NCI-H1436 treated with DMSO at 0.1 percent for 48 hours (cell line): Measurements from ENCODE around the gene AIF1L.

Experiments
- DNase-seq: peaks from one replicate; lab custom pipeline; 2025; lab: John Stamatoyannopoulos, UW

The AIF1L gene

DNA sequence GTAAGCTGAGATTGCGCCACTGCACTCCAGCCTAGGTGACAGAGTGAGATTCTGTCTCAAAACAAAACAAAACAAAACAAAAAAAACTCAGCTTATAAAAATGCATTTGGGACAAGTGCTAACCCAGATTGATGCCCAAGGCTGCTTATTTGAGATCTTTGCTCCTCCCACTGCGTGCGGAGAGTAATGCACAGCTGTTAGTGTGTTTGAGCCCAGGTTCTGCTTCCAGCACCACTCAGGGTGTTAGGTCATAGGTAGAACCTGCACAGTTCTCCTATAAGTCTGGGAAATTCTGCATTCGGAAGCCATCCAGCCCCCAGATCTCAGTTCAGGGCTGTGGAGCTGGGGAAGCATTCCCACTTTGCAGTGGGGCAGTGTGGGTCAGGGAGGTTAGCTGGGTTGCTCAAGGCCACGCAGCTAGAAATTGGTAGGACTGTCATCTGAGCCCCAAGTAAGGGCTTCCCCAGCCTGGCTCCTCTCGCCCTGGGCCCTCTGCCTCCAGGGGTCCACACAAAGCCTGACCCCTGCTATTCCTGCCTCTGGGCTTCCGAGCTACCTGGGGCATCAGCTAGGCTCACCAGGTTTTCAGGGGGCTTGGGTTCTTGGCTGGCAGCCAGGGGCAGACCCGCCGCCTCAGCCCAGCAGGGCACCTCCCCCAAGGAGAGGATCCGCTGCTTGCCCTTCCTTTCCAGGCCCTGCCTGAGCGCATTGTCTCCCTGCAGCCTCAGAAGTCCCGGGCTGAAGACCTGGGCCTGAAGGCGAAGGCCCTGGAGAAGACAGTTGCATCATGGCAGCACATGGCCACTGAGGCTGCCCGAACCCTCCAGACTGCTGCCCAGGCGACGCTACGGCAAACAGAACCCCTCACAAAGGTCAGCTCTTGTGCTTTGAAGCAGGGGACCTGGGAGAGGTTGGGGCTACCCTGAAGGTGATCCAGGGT is 17.6 kb upstream of the AIF1L start:
- no peak for DNase-seq

DNA sequence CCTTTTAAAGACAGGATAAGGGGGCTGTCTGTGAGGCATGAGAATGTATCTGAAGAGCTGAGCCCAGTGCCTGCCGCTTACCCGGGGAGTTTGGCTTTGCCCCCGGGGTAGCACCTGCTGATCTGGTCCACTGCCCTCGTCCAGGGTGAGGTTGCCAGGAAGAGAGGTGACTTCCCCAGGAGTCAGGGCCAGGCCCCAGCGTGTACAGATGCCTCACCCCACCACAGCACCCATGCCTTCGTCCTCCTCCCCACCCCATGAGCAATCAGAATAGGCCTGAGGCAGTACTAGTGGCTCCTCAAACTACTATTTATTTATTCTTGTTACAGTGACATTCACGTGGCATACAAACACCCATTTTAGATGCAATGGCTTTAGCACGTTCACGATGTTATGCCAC is 15.7 kb upstream of the AIF1L start:
- no peak for DNase-seq

- DNase-seq: no peak
These were observed 14.5 kb upstream of the AIF1L start for GRCh38 chr9:131081868-131082267.

GRCh38 chr9:131082774-131083512 is 13.4 kb upstream of the AIF1L start:
- no peak for DNase-seq

DNA sequence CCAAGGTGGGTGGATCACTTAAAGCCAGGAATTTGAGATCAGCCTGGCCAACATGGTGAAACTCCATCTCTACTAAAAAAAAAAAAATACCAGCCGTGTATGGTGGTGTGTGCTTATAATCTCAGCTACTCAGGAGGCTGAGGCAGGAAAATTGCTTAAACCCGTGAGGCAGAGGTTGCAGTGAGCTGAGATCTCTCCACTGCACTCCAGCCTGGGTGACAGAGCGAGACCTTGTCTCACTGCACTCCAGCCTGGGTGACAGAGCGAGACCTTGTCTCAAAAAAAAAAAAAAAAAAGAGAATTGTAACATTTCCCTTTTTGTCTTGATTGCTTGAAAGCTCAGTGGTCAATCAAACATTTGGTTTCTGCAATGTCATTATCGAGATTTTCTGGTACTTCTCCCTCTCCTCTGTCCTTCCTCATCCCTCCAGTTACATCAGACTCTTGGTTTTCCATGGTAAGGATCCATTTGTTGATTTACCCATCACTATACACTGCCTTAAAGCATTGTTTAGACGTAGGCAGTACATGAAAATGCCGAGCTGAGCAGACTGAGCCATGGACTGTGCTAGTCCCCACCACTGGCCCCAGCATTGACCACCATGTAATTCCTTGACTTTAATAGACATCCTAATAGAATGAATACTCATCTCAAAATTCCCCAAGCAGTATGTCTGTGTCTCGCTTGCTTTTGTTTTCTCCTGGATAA is 11.5 kb upstream of the AIF1L start:
- no peak for DNase-seq

- DNase-seq: no peak
These were observed 10.8 kb upstream of the AIF1L start for GRCh38 chr9:131085370-131086122.

DNA sequence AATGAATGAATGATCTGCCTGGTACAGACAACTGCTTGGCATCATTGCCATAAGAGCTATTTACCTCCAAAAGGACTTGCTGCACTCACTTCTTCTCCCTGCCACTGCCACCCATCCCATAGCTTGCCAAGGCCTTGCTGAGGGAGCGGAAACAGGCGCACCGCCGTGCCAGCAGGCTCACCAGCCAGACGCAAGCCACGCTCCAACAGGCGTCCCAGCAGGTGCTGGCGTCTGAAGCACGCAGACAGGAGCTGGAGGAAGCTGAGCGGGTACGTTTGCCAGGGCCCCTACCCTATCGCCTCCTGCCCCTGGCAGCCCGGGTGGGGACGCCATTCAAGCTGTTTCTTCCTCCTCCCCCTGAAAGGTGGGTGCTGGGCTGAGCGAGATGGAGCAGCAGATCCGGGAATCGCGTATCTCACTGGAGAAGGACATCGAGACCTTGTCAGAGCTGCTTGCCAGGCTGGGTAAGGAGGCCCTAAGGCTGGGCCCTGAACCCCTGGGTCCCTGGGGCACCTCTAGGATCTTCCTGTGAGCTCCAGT is 8.9 kb upstream of the AIF1L start:
- no peak for DNase-seq

DNA sequence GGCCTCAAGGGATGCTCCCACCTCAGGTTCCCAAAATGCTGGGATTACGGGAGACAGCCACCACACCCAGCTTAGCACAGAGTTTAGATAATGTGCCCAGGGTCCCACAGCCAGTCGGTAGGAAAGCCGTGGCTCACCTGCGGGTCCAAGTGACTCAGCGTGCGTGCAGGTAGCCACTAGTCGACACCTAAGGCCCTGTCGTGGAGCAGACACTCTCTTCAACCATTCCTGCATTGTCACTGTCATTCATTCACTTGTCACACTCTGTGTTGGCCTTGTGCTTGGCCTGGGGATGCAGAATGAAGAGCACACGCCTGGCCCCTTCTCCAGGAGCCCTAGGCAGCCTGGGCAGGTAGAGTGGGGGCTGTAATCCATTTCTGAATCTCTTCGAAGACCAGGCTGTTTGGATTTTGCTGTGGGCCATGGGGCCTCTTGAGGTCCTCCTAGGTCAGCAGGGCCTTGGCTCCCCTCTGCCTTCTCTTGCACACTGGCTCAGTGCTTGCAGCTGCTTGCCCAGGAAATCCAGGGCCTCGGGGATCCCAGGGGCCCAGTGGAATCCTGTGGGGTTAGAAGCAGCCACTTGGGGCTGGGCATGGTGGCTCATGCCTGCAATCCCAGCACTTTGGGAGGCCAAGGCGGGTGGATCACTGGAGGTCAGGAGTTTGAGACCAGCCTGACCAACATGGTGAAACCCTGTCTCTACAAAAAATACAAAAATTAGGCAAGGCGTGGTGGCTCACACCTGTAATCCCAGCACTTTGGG is 6.1 kb upstream of the AIF1L start:
- DNase-seq: no peak

- DNase-seq: no peak
These were observed 4.9 kb upstream of the AIF1L start for GRCh38 chr9:131091352-131091992.

DNA sequence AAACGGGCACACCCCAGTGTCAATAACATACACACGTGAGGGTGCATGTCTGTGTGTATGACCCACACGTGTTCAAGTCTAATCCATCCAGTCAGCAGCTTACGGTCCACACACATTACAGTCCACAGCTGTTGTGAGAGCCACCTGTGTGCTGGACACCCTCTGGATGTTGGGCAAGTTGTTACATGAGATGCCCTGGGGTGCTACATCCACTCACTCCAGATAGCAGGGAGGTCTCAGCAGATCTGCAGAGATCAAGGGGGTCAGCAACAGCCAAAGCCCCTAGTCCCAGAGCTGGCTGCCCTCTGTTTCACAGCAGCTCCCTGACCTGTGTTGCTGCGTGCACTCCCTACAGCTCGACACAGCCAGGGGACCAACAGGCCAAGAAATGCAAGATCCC is 4.3 kb upstream of the AIF1L start:
- no peak for DNase-seq

- no peak for DNase-seq
These were observed 3.5 kb upstream of the AIF1L start for GRCh38 chr9:131092548-131093440.

DNA sequence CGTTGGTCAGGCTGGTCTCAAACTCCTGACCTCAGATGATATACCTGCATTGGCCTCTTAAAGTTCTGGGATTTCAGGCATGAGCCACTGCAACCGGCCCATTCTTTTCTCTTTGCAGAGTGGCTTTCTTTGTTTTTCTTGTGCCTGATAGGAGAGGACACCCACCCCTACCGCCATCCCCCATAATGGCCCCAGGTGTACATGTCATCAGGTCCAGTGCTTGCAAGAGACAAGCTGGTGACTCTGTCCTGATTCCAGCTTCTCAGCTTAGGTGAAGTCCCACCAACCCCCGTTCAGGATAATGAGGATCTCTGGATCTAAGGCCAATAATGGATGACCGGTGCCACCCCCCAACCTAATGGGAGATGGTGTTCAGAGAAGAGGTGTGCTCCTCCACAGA is 2.3 kb upstream of the AIF1L start:
- no peak for DNase-seq

- DNase-seq: no peak
These were observed 1.7 kb upstream of the AIF1L start for GRCh38 chr9:131094622-131095021.

DNA sequence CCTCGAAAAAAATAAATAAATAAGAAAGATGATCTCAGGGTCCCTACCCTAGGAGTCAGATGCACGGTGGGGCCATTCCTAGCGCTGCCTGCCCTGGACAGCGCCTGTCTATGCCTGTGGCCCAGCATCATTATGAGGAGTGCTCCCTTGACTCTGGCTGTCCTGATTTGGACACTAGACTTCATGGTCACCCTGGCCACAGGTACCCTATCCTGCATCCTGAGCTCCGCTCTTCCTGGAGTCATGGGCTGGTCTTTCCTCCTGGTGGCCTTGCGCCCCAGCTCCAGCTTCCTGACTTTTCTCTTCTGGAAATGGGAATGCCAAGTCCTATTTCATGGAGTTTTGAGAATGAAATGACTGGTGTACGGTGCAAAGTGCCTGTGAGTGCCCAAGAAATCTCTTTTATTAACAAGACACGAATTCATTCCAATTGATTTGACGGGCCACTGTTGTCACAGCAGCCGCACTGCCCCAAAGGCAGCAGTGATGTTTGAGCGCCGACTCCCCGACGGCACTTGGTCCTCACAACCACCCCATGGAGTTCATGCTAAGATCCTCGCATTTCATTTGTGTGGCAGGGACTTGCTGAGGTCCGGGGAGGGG is 564 bp upstream of the AIF1L start:
- no peak for DNase-seq

DNA sequence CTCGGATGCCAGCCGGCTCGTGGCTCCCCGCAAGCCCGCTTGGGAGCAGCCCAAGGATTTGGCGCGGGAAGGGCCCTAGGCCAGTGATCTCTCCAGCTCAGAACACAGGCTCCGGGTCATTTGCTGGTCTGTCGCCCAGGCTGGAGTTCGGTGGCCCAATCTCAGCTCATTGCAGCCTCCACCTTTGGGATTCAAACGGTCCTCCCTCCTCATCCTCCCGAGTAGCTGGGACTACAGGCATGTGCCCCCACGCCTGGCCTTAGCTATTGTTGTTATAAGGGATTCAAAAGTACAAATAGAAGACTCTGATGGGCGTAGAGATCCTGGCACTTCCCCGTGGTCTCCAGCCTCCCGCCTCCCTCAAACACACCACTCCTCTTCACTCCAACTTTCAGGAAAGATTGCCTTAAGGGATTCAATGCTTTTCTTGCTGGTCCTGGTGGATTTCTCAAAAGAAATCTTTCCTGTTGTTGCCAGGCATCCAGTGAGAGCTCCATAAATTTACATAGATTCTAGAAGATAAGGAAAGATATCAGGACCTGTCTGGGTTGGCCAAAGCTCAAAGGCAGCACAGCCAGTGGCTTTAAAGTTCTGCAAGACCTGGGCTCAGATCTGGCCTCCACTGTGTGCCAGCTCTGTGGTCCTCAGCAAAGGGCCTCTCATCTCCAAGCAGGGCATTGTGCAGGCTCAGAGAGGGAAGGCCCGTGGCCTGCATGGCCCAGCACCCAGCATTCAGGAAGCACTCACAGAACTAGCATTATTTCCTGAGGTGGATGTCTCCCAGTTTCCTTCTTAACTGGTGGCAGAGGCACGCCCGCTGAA is 1.0 kb downstream of the AIF1L start:
- DNase-seq: no peak

DNA sequence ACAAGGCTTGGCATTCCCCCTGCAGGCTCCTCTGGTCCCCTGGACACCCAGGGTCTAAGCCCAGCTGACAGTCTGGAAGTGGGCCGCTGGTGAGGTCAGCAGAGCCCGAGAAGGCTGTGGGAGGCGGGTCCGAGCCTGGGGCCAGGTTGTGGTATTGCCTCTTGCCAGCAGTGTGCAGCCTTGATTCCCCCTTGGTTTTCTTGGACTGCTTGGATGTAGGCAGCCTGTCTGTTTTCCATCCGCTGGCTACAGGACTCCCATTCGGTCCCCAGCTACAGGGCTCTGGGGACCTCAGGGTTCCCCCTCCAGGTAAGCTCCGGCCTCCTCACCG is 1.6 kb downstream of the AIF1L start:
- DNase-seq: no peak

- no peak for DNase-seq
These were observed 2.2 kb downstream of the AIF1L start for GRCh38 chr9:131098391-131099101.
